Medulla oblongata (tissue), 1 donor: ENCODE measurements around the gene SRGAP1.

ENCODE experiments used
- DNase-seq: peaks from one replicate; pipeline ENCODE4 v3.0.0-alpha.2; 2015; ENCODE audit errors: extremely low spot score

The SRGAP1 gene

GRCh38 chr12:63937378-63938316, 93.1 kb downstream of the SRGAP1 start:
- DNase-seq: peak; percentile 44

GRCh38 chr12:63940310-63941005, 96.0 kb downstream of the SRGAP1 start:
- peak; percentile 83 for DNase-seq

GRCh38 chr12:63941166-63941800, 96.8 kb downstream of the SRGAP1 start:
- DNase-seq: peak; percentile 46

GRCh38 chr12:63941879-63942278, 97.4 kb downstream of the SRGAP1 start:
- peak; percentile 48 for DNase-seq

- peak; percentile 65 for DNase-seq
These were observed 98.2 kb downstream of the SRGAP1 start for GRCh38 chr12:63942464-63943241.

- no peak for DNase-seq
These were observed 99.6 kb downstream of the SRGAP1 start for GRCh38 chr12:63944034-63944579.

GRCh38 chr12:63944586-63945228, 100.2 kb downstream of the SRGAP1 start:
- DNase-seq: peak; percentile 56

- no peak for DNase-seq
These were observed 101.3 kb downstream of the SRGAP1 start for GRCh38 chr12:63945777-63946176.

GRCh38 chr12:63948211-63948610, 103.7 kb downstream of the SRGAP1 start:
- no peak for DNase-seq

- peak; percentile 78 for DNase-seq
These were observed 105.4 kb downstream of the SRGAP1 start for GRCh38 chr12:63949902-63950301.

GRCh38 chr12:63952995-63953394, 108.5 kb downstream of the SRGAP1 start:
- no peak for DNase-seq

- DNase-seq: peak; percentile 86
These were observed 111.5 kb downstream of the SRGAP1 start for GRCh38 chr12:63955831-63956666.

GRCh38 chr12:63957496-63957895, 113.0 kb downstream of the SRGAP1 start:
- no peak for DNase-seq

GRCh38 chr12:63958876-63959580, 114.5 kb downstream of the SRGAP1 start:
- DNase-seq: no peak

GRCh38 chr12:63961048-63961447, 116.5 kb downstream of the SRGAP1 start:
- no peak for DNase-seq

- DNase-seq: no peak
These were observed 117.0 kb downstream of the SRGAP1 start for GRCh38 chr12:63961543-63961942.

- peak; percentile 75 for DNase-seq
These were observed 119.4 kb downstream of the SRGAP1 start for GRCh38 chr12:63963868-63964267.

GRCh38 chr12:63964301-63964700, 119.8 kb downstream of the SRGAP1 start:
- DNase-seq: no peak

GRCh38 chr12:63965936-63966605, 121.6 kb downstream of the SRGAP1 start:
- DNase-seq: no peak
